ENCODE measurements around the gene CCDC141. TPM values are rescaled to one million over a fixed set of nuclear protein-coding genes. Genes with fewer than 3 reads are reported as not detected.
A peak's percentile ranks its signal among the peaks of the same experiment; 100 is the strongest.

CCDC141 gene
- total RNA-seq, 5 donors from 2014 or later (not counting 1 experiment from before 2014, with no cell fraction given), result 13.2 to 44.8 (median 16.8) TPM

DNA sequence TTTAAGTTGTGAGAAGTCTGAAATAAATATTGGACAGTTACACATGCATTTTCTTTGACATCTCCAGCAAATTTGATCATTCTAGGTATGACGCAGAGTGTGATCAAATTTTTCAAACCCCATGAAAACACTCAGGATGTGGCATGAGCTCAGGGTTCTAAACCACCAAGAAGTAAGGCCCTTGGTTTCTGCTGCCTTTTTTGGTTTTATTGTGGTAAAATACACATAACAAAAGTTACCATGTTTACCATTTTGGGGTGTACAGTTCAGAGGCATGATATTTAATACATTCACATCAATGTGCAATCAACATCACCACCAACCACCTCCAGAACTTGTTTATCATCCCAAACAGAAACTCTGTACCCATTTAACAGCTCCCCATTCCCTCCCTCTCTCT, 178.4 kb downstream of the CCDC141 start:
- no peaks in the 10 kb centered on the region for H3K9me3 Mint-ChIP-seq
- H3K27me3 ChIP-seq (replicated peaks in 1 of 2; ENCODE audit: control insufficient read depth in 2 of 2, extremely low read depth in 1 of 2, insufficient read depth in 2 of 2, low read length in 1 of 2), result no peaks in the 10 kb centered on the region
- POLR2A ChIA-PET, result no interaction called here
- no CpG with 5 or more reads among the region's 1 CpG for WGBS (ENCODE audit: insufficient coverage)
- H3K36me3 Mint-ChIP-seq, result peaks cover 18% of the 10 kb centered on the region
- H3K4me3 ChIP-seq (ENCODE audit: control insufficient read depth in 1 of 2, extremely low read depth in 1 of 2, low read length in 1 of 2), result no peak overlapping the region
- no peak overlapping the region for H3K27ac ChIP-seq (ENCODE audit: low read length)
- no peak overlapping the region for H3K27ac Mint-ChIP-seq
- H3K4me3 Mint-ChIP-seq, result no peak overlapping the region
- no peaks in the 10 kb centered on the region for H3K27me3 Mint-ChIP-seq
- no peaks in the 10 kb centered on the region for H3K4me1 ChIP-seq (ENCODE audit: control insufficient read depth in 1 of 2, extremely low read depth in 1 of 2, insufficient read depth in 2 of 2, low read length in 2 of 2)
- DNase-seq (no peak), ATAC-seq (replicated peaks in 1 of 4) (peak in 1 of 4 experiments; percentile 45)
- CTCF ChIA-PET, result interaction anchor here in 1 of 2 donors (0.8 to 0.9 kb wide), 2 partner anchors 10 to 71 kb away, joined by 3 read pairs; no protein-coding TSS in a partner anchor
- H3K9me3 ChIP-seq, result no peaks in the 10 kb centered on the region
- H3K36me3 ChIP-seq (ENCODE audit: control insufficient read depth in 2 of 2, extremely low read depth in 1 of 2, insufficient read depth in 1 of 2, low read length in 1 of 2), result peaks cover 4 to 6% of the 10 kb centered on the region in 2 donors
- peaks cover 4 to 5% (median 4%) of the 10 kb centered on the region in 3 donors for H3K4me1 Mint-ChIP-seq

DNA sequence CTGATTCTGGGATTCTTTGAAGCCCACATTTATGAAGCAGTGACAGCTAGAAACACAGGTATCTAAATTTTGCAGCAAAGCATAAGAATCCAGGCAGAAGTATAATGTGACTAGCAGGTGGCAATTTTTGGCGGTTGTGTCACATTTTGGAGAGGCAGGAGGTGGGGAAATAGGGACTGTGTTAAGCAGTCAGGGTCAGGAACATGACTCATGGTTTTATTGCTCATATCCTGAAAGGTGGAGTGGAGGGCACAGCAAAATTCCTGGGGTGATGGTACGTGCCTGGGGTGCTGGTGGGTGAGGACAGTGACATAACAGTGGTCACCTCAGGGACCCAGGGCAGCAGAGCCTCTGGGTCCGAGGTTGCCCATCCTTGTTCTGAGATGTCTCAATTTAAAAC, 179.2 kb downstream of the CCDC141 start:
- Mint-ChIP-seq H3K9me3 (no peaks in the 10 kb centered on the region), H3K27me3 (no peaks in the 10 kb centered on the region), H3K4me3 (no peak overlapping the region), H3K4me1 (peaks cover 4 to 5% (median 4%) of the 10 kb centered on the region in 3 donors), H3K36me3 (peaks cover 18% of the 10 kb centered on the region), H3K27ac (no peak overlapping the region)
- H3K27me3 ChIP-seq (replicated peaks in 1 of 2; ENCODE audit: control insufficient read depth in 2 of 2, extremely low read depth in 1 of 2, insufficient read depth in 2 of 2, low read length in 1 of 2), result no peaks in the 10 kb centered on the region
- CTCF ChIA-PET, result no interaction called here
- POLR2A ChIA-PET, result no interaction called here
- DNase-seq (no peak), ATAC-seq (replicated peaks in 1 of 4) (no peak)
- 75% methylated on average over 1 of the region's 3 CpGs for WGBS (ENCODE audit: insufficient coverage)
- H3K4me1 ChIP-seq (ENCODE audit: control insufficient read depth in 1 of 2, extremely low read depth in 1 of 2, insufficient read depth in 2 of 2, low read length in 2 of 2), result no peaks in the 10 kb centered on the region
- no peak overlapping the region for H3K27ac ChIP-seq (ENCODE audit: low read length)
- peaks cover 4 to 6% of the 10 kb centered on the region in 2 donors for H3K36me3 ChIP-seq (ENCODE audit: control insufficient read depth in 2 of 2, extremely low read depth in 1 of 2, insufficient read depth in 1 of 2, low read length in 1 of 2)
- no peak overlapping the region for H3K4me3 ChIP-seq (ENCODE audit: control insufficient read depth in 1 of 2, extremely low read depth in 1 of 2, low read length in 1 of 2)
- no peaks in the 10 kb centered on the region for H3K9me3 ChIP-seq

DNA sequence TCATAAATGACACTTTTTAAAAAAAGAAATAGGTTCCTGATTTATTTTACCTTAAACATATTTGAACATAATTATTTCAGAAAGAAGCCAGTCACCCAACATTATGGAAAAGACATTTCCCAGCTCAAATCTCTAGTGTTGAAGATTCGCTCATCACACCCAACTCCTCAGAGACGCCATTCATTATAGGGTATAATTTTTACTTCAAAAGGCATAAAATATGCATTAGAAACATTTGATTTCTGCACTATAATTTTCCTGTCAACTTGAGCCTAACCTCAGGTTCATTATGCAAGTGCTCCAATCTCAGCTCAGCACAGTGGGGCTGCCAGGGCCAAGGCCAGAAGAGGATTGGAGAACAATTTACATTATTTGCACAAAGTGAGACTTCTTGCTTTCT, 183.9 kb downstream of the CCDC141 start:
- WGBS (ENCODE audit: insufficient coverage), result no CpG with 5 or more reads among the region's 2 CpGs
- peaks cover 33% of the 10 kb centered on the region for H3K36me3 Mint-ChIP-seq
- no peak overlapping the region for H3K27ac Mint-ChIP-seq

DNA sequence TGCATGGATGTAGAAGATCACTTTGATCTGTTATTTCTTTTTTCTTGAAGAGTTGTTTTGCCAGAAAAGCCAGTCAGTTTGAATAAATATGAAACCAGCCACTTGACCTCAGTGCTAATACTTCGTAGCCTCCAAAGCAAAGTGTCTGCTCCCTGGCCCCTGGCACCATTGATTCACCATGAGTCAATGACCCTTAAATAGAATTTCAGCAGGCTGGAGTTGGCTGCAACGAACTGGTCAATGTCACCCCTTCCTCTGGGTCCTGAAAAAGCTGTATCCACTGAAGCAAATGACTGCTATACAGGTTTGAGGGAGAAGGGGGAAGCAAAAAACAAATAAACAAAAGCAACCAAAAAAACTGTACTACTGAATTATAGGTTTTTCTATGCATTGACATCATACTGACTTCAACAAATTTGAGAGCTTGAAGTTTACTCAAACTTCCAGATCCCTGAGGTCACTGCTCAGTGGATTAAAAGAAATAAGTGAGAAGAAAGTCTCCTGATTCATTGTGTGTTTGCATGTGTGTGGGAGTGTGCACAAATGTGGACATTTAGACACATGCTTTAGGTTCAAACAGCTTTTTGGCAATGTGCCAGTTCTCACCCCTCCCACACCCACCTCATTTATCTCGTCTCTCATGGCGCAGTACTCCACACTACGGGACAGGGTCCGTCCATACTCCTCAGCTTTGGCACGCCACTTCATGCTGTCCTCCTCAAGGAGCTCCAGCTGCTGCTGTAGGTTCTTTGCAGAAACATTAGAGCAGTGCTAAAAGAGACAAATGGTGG, 184.6 kb downstream of the CCDC141 start:
- Histone ChIP-seq H3K4me1 (ENCODE audit: control insufficient read depth in 1 of 2, extremely low read depth in 1 of 2, insufficient read depth in 2 of 2, low read length in 2 of 2) (no peaks in the 10 kb centered on the region), H3K9me3 (no peaks in the 10 kb centered on the region), H3K4me3 (ENCODE audit: control insufficient read depth in 1 of 2, extremely low read depth in 1 of 2, low read length in 1 of 2) (no peak overlapping the region), H3K27me3 (replicated peaks in 1 of 2; ENCODE audit: control insufficient read depth in 2 of 2, extremely low read depth in 1 of 2, insufficient read depth in 2 of 2, low read length in 1 of 2) (no peaks in the 10 kb centered on the region), H3K27ac (ENCODE audit: low read length) (no peak overlapping the region), H3K36me3 (ENCODE audit: control insufficient read depth in 2 of 2, extremely low read depth in 1 of 2, insufficient read depth in 1 of 2, low read length in 1 of 2) (peaks cover 6 to 13% of the 10 kb centered on the region in 2 donors)
- H3K27ac Mint-ChIP-seq, result no peak overlapping the region
- H3K9me3 Mint-ChIP-seq, result no peaks in the 10 kb centered on the region
- WGBS (ENCODE audit: insufficient coverage), result 60% methylated on average over 1 of the region's 7 CpGs
- DNase-seq, result peak in 1 of 35 experiments; percentile 3
- ChIA-PET POLR2A (interaction anchor here in 1 of 2 donors (0.6 kb wide), 1 partner anchor 70 kb away, joined by 4 read pairs; no protein-coding TSS in a partner anchor), CTCF (no interaction called here)
- H3K4me3 Mint-ChIP-seq, result no peak overlapping the region
- peaks cover 28% of the 10 kb centered on the region for H3K36me3 Mint-ChIP-seq
- ATAC-seq (replicated peaks in 1 of 4), result no peak
- no peaks in the 10 kb centered on the region for H3K27me3 Mint-ChIP-seq
- no peaks in the 10 kb centered on the region for H3K4me1 Mint-ChIP-seq

More for the DNA sequence above, 183.9 kb downstream of the CCDC141 start:
- Histone ChIP-seq H3K36me3 (ENCODE audit: control insufficient read depth in 2 of 2, extremely low read depth in 1 of 2, insufficient read depth in 1 of 2, low read length in 1 of 2) (peaks cover 6 to 13% of the 10 kb centered on the region in 2 donors), H3K27ac (ENCODE audit: low read length) (no peak overlapping the region), H3K4me3 (ENCODE audit: control insufficient read depth in 1 of 2, extremely low read depth in 1 of 2, low read length in 1 of 2) (no peak overlapping the region), H3K9me3 (no peaks in the 10 kb centered on the region), H3K27me3 (replicated peaks in 1 of 2; ENCODE audit: control insufficient read depth in 2 of 2, extremely low read depth in 1 of 2, insufficient read depth in 2 of 2, low read length in 1 of 2) (no peaks in the 10 kb centered on the region), H3K4me1 (ENCODE audit: control insufficient read depth in 1 of 2, extremely low read depth in 1 of 2, insufficient read depth in 2 of 2, low read length in 2 of 2) (no peaks in the 10 kb centered on the region)
- ChIA-PET CTCF (no interaction called here), POLR2A (no interaction called here)
- Mint-ChIP-seq H3K4me3 (no peak overlapping the region), H3K9me3 (no peaks in the 10 kb centered on the region), H3K27me3 (no peaks in the 10 kb centered on the region), H3K4me1 (no peaks in the 10 kb centered on the region)
- no peak for DNase-seq
- no peak for ATAC-seq (replicated peaks in 1 of 4)

DNA sequence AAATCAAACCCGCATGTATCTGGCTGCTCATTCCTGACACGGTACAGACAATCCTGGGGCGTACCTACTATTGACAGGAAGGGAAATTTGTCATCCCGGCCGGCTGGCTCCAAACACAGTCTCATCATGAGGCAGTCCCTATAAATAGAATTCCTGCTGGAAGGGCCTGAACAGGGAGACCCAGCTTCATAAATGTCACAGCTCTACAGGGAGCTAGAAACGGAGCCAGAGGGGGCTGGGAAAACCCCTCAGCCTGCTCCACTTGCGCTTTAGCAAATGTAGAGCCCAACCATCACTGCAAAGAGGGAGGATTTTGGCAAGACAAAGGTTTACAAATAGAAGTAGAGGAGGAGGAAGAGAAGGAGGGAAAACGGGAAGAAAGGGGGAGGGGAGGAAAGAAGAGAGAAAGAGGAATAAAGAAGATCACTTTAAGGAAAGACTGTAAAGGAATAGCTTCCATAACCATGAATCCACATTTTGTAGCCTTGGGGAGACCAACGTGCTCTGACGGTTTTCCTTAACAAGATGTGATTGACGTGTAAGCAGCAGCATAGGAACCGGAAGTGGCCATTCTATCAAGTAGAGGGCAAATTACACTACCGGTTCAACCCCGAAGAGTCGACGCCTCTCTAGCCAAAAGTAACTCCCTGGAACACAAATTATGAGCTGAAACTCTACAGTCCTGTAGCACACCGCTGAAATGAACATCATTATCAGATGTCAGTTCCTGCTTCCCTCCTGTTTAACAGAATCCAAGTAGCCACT, 185.9 kb downstream of the CCDC141 start:
- H3K4me3 Mint-ChIP-seq, result no peak overlapping the region
- no peaks in the 10 kb centered on the region for H3K4me1 Mint-ChIP-seq
- Histone ChIP-seq H3K36me3 (ENCODE audit: control insufficient read depth in 2 of 2, extremely low read depth in 1 of 2, insufficient read depth in 1 of 2, low read length in 1 of 2) (peaks cover 6 to 13% of the 10 kb centered on the region in 2 donors), H3K27me3 (replicated peaks in 1 of 2; ENCODE audit: control insufficient read depth in 2 of 2, extremely low read depth in 1 of 2, insufficient read depth in 2 of 2, low read length in 1 of 2) (no peaks in the 10 kb centered on the region), H3K27ac (ENCODE audit: low read length) (no peak overlapping the region), H3K4me3 (ENCODE audit: control insufficient read depth in 1 of 2, extremely low read depth in 1 of 2, low read length in 1 of 2) (no peak overlapping the region), H3K4me1 (ENCODE audit: control insufficient read depth in 1 of 2, extremely low read depth in 1 of 2, insufficient read depth in 2 of 2, low read length in 2 of 2) (no peaks in the 10 kb centered on the region), H3K9me3 (no peaks in the 10 kb centered on the region)
- no peak for DNase-seq
- 88% methylated on average over 13 of the region's 17 CpGs for WGBS (ENCODE audit: insufficient coverage)
- peaks cover 26% of the 10 kb centered on the region for H3K36me3 Mint-ChIP-seq
- H3K27ac Mint-ChIP-seq, result peak overlapping the region in 1 of 2 donors; percentile 50
- no peaks in the 10 kb centered on the region for H3K9me3 Mint-ChIP-seq
- ChIA-PET POLR2A (no interaction called here), CTCF (interaction anchor here in 1 of 2 donors (0.6 kb wide), 1 partner anchor 15 kb away, joined by 4 read pairs; no protein-coding TSS in a partner anchor)
- no peaks in the 10 kb centered on the region for H3K27me3 Mint-ChIP-seq
- no peak for ATAC-seq (replicated peaks in 1 of 4)

DNA sequence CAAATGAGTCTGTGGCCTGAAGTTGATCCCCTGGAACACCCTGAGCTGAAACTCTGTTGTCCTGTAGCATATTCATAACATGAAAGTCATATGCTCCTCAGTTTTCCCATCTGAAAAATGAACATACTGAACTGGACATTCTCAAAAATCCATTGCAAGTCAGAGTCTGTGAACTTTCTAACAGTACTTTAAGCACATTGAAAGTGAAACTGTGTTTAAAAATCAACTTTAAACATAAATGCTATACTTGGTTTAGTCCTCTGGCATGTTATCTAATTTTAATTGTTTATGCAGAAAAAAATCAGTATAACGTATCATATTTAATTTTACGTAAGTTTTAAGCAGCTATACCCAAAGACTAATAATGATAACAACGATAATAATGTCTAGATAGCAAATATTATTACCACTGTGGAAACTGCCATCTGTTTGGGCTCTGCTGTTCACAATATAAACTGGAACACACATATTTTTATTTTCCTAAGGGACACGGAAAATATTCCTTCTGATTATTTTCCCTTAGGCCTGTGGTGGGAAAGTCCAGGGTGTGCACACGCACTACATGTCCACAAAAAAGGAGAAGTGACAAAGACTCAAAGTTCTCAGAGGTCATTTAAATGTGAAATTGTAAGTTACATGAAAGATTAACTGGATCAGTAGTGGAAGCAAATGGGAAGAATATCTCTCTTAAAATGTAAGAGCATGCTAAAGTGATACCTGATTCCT, 186.6 kb downstream of the CCDC141 start:
- Mint-ChIP-seq H3K27me3 (no peaks in the 10 kb centered on the region), H3K27ac (no peak overlapping the region), H3K36me3 (peaks cover 22% of the 10 kb centered on the region), H3K4me1 (no peaks in the 10 kb centered on the region), H3K4me3 (no peak overlapping the region), H3K9me3 (no peaks in the 10 kb centered on the region)
- WGBS (ENCODE audit: insufficient coverage), result 71% methylated on average over 1 of the region's 5 CpGs
- H3K27me3 ChIP-seq (replicated peaks in 1 of 2; ENCODE audit: control insufficient read depth in 2 of 2, extremely low read depth in 1 of 2, insufficient read depth in 2 of 2, low read length in 1 of 2), result no peaks in the 10 kb centered on the region
- peaks cover 6 to 13% of the 10 kb centered on the region in 2 donors for H3K36me3 ChIP-seq (ENCODE audit: control insufficient read depth in 2 of 2, extremely low read depth in 1 of 2, insufficient read depth in 1 of 2, low read length in 1 of 2)
- DNase-seq, result no peak
- no peak overlapping the region for H3K27ac ChIP-seq (ENCODE audit: low read length)
- no peaks in the 10 kb centered on the region for H3K9me3 ChIP-seq
- no peaks in the 10 kb centered on the region for H3K4me1 ChIP-seq (ENCODE audit: control insufficient read depth in 1 of 2, extremely low read depth in 1 of 2, insufficient read depth in 2 of 2, low read length in 2 of 2)
- no peak overlapping the region for H3K4me3 ChIP-seq (ENCODE audit: control insufficient read depth in 1 of 2, extremely low read depth in 1 of 2, low read length in 1 of 2)
- ChIA-PET POLR2A (no interaction called here), CTCF (no interaction called here)
- no peak for ATAC-seq (replicated peaks in 1 of 4)
